Esophagus (tissue), 2 donors: ENCODE data around the gene STC2. TPM values are rescaled to one million over a fixed set of nuclear protein-coding genes. Genes with fewer than 3 reads are reported as not detected.

ENCODE experiments used
- H3K27ac ChIP-seq, 2 donors: one replicate each; pipeline ENCODE4 v1.5.1; 2013; ENCODE audit warnings: low read depth in 2 of 2, mild to moderate bottlenecking in 2 of 2, inconsistent platforms in 1 of 2, low read length in 1 of 2, moderate library complexity in 1 of 2
- H3K27me3 ChIP-seq, 2 donors: one replicate each; pipeline ENCODE4 v1.6.1; 2013; ENCODE audit warnings: low read length in 2 of 2, control low read depth in 1 of 2, mild to moderate bottlenecking in 1 of 2; ENCODE audit not compliant: insufficient read depth in 2 of 2, control insufficient read depth in 1 of 2
- H3K36me3 ChIP-seq, 2 donors: one replicate each; pipeline ENCODE4 v1.6.1; 2013; ENCODE audit warnings: low read length in 1 of 2; ENCODE audit not compliant: control insufficient read depth in 2 of 2, insufficient read depth in 2 of 2
- H3K4me1 ChIP-seq, 2 donors: one replicate each; pipeline ENCODE4 v1.6.1; 2013; ENCODE audit warnings: low read length in 1 of 2; ENCODE audit not compliant: control insufficient read depth in 2 of 2, insufficient read depth in 2 of 2
- H3K4me3 ChIP-seq, 2 donors: one replicate each; pipeline ENCODE4 v1.5.1; 2013; ENCODE audit warnings: low read length in 2 of 2, mild to moderate bottlenecking in 2 of 2, low read depth in 1 of 2, moderate library complexity in 1 of 2
- H3K9me3 ChIP-seq, 2 donors: one replicate each; pipeline ENCODE4 v1.6.1; 2013; ENCODE audit warnings: mild to moderate bottlenecking in 2 of 2, low read depth in 1 of 2, low read length in 1 of 2, moderate library complexity in 1 of 2; ENCODE audit not compliant: control insufficient read depth in 2 of 2, insufficient read depth in 1 of 2
- WGBS, 2 donors: extraction: QIAGEN DNeasy Blood & Tissue Kit; methylation state at CpG; one replicate each; pipeline ENCODE4 v1.1.7; 2013; 5-methylcytosine and 5-hydroxymethylcytosine counted together
- polyA plus RNA-seq, 2 donors: library from polyadenylated mRNA; stranded (reverse); fragments of 200-250 nt; gene quantifications; one replicate each; pipeline ENCODE4 v1.2.3, GENCODE V29; 2013
- donor health status: healthy with polysubstance abuse.
- donor health status: Bipolar disorder and iron deficiency.

The STC2 gene
- polyA plus RNA-seq, 2 donors = 0.35 to 1.4 TPM

- 71 to 73% methylated on average over 10 of the region's 10 CpGs for WGBS, 2 donors
- H3K27ac ChIP-seq = no peak overlapping the region
- no peaks in the 10 kb centered on the region for H3K4me1 ChIP-seq
- no peaks in the 10 kb centered on the region for H3K9me3 ChIP-seq
- no peak overlapping the region for H3K4me3 ChIP-seq
- H3K36me3 ChIP-seq = no peaks in the 10 kb centered on the region
- peaks cover 0 to 4% of the 10 kb centered on the region in 2 donors for H3K27me3 ChIP-seq
Measured at GRCh38 chr5:173271419-173271818, 56.8 kb downstream of the STC2 start.

- no peaks in the 10 kb centered on the region for H3K9me3 ChIP-seq
- H3K4me1 ChIP-seq = no peaks in the 10 kb centered on the region
- H3K27ac ChIP-seq = no peak overlapping the region
- WGBS, 2 donors = 61% methylated on average over 14 of the region's 14 CpGs
- H3K4me3 ChIP-seq = no peak overlapping the region
- no peaks in the 10 kb centered on the region for H3K27me3 ChIP-seq
- H3K36me3 ChIP-seq = no peaks in the 10 kb centered on the region
Measured at GRCh38 chr5:173268750-173269432, 59.3 kb downstream of the STC2 start.

- WGBS, 2 donors = 49 to 54% methylated on average over 10 of the region's 10 CpGs
- no peaks in the 10 kb centered on the region for H3K36me3 ChIP-seq
- H3K27ac ChIP-seq = no peak overlapping the region
- H3K4me3 ChIP-seq = no peak overlapping the region
- no peaks in the 10 kb centered on the region for H3K4me1 ChIP-seq
- H3K27me3 ChIP-seq = no peaks in the 10 kb centered on the region
- peaks cover 0 to 4% of the 10 kb centered on the region in 2 donors for H3K9me3 ChIP-seq
Measured at GRCh38 chr5:173265433-173265832, 62.8 kb downstream of the STC2 start.

Other genes with a start within 250 kb of the STC2 start
- 10 to 100 TPM in 1 of 2 donors, 1 to 10 TPM in 1; 6.8 to 11.7 TPM for gene BNIP1, start 183.9 kb downstream of the STC2 start, polyA plus RNA-seq
- under 1 TPM in 1 of 2 donors, not detected in 1; 0.01 TPM for gene NKX2-5, start 93.2 kb downstream of the STC2 start, polyA plus RNA-seq